KOPT-K1 (cell line): Measurements from ENCODE around the gene USP12.

Experiments
- H3K27ac ChIP-seq: fragments of 200-600 bp; sonication (generic); 2 replicates; pipeline ENCODE4 v1.5.1; 2016; ENCODE audit warnings: antibody characterized with exemption, mild to moderate bottlenecking, low read depth, low read length; ENCODE audit not compliant: poor library complexity, severe bottlenecking
- H3K36me3 ChIP-seq: fragments of 200-600 bp; sonication (generic); 2 replicates; pipeline ENCODE4 v1.5.1; 2017; ENCODE audit warnings: antibody characterized with exemption, mild to moderate bottlenecking, low read length, moderate library complexity; ENCODE audit not compliant: insufficient read depth
- H3K9me3 ChIP-seq: fragments of 200-600 bp; sonication (generic); 2 replicates; pipeline ENCODE4 v1.5.1; 2017; ENCODE audit warnings: antibody characterized with exemption, low read length, mild to moderate bottlenecking; ENCODE audit not compliant: insufficient read depth, poor library complexity, severe bottlenecking

Gene USP12

GRCh38 chr13:27064252-27064995 is 107.2 kb downstream of the USP12 start:
- H3K9me3 ChIP-seq, result no peaks in the 10 kb centered on the region
- H3K27ac ChIP-seq, result no peak overlapping the region
- H3K36me3 ChIP-seq, result peaks cover 9% of the 10 kb centered on the region; the same call in 1 of the 2 replicates

- Histone ChIP-seq H3K27ac (no peak overlapping the region), H3K9me3 (no peaks in the 10 kb centered on the region), H3K36me3 (no peaks in the 10 kb centered on the region)
Measured at GRCh38 chr13:27057817-27058216, 113.8 kb downstream of the USP12 start.

- no peaks in the 10 kb centered on the region for H3K9me3 ChIP-seq
- H3K36me3 ChIP-seq, result no peaks in the 10 kb centered on the region
- no peak overlapping the region for H3K27ac ChIP-seq
Measured at GRCh38 chr13:27055526-27055925, 116.1 kb downstream of the USP12 start.

- H3K27ac ChIP-seq, result no peak overlapping the region
- H3K36me3 ChIP-seq, result no peaks in the 10 kb centered on the region
- H3K9me3 ChIP-seq, result no peaks in the 10 kb centered on the region
Measured at GRCh38 chr13:27054760-27055159, 116.9 kb downstream of the USP12 start.

- H3K9me3 ChIP-seq, result no peaks in the 10 kb centered on the region
- H3K27ac ChIP-seq, result no peak overlapping the region
- no peaks in the 10 kb centered on the region for H3K36me3 ChIP-seq
Measured at GRCh38 chr13:27053902-27054595, 117.6 kb downstream of the USP12 start.

GRCh38 chr13:27053210-27053884 is 118.3 kb downstream of the USP12 start:
- Histone ChIP-seq H3K36me3 (no peaks in the 10 kb centered on the region), H3K9me3 (no peaks in the 10 kb centered on the region), H3K27ac (no peak overlapping the region)

- no peak overlapping the region for H3K27ac ChIP-seq
- H3K9me3 ChIP-seq, result no peaks in the 10 kb centered on the region
- no peaks in the 10 kb centered on the region for H3K36me3 ChIP-seq
Measured at GRCh38 chr13:27052551-27053208, 118.9 kb downstream of the USP12 start.

GRCh38 chr13:27047081-27047480 is 124.5 kb downstream of the USP12 start:
- Histone ChIP-seq H3K9me3 (no peaks in the 10 kb centered on the region), H3K36me3 (no peaks in the 10 kb centered on the region), H3K27ac (no peak overlapping the region)

GRCh38 chr13:27044837-27045570 is 126.6 kb downstream of the USP12 start:
- Histone ChIP-seq H3K27ac (peak overlapping the region; percentile 26), H3K9me3 (no peaks in the 10 kb centered on the region), H3K36me3 (no peaks in the 10 kb centered on the region)

GRCh38 chr13:27043013-27043412 is 128.6 kb downstream of the USP12 start:
- no peak overlapping the region for H3K27ac ChIP-seq
- no peaks in the 10 kb centered on the region for H3K9me3 ChIP-seq
- H3K36me3 ChIP-seq, result no peaks in the 10 kb centered on the region

- no peak overlapping the region for H3K27ac ChIP-seq
- H3K9me3 ChIP-seq, result no peaks in the 10 kb centered on the region
- no peaks in the 10 kb centered on the region for H3K36me3 ChIP-seq
Measured at GRCh38 chr13:27041341-27041740, 130.3 kb downstream of the USP12 start.

GRCh38 chr13:27040826-27041108 is 130.8 kb downstream of the USP12 start:
- Histone ChIP-seq H3K9me3 (no peaks in the 10 kb centered on the region), H3K36me3 (no peaks in the 10 kb centered on the region), H3K27ac (no peak overlapping the region)

GRCh38 chr13:27039171-27039701 is 132.4 kb downstream of the USP12 start:
- Histone ChIP-seq H3K36me3 (no peaks in the 10 kb centered on the region), H3K27ac (no peak overlapping the region), H3K9me3 (no peaks in the 10 kb centered on the region)

- H3K9me3 ChIP-seq, result no peaks in the 10 kb centered on the region
- no peak overlapping the region for H3K27ac ChIP-seq
Measured at GRCh38 chr13:27038323-27038722, 133.3 kb downstream of the USP12 start.

More at GRCh38 chr13:27038323-27038722, 133.3 kb downstream of the USP12 start:
- H3K36me3 ChIP-seq, result no peaks in the 10 kb centered on the region
